Stimulated activated CD4-positive, alpha-beta T cell treated with anti-CD3 and anti-CD28 coated beads, Interleukin-2, amount 100 ng/mL, for 4 hours (primary cell): ENCODE data around the gene AMACR.
"Not testable (repeated sequence)": the region's sequence is repeated elsewhere in the genome, so short reads cannot be mapped to it uniquely, and the experiment has no call there.

Experiments
- DNase-seq: peaks from one replicate; pipeline ENCODE4 v3.0.0-alpha.2; 2020; ENCODE audit warnings: low read depth

The AMACR gene

DNA sequence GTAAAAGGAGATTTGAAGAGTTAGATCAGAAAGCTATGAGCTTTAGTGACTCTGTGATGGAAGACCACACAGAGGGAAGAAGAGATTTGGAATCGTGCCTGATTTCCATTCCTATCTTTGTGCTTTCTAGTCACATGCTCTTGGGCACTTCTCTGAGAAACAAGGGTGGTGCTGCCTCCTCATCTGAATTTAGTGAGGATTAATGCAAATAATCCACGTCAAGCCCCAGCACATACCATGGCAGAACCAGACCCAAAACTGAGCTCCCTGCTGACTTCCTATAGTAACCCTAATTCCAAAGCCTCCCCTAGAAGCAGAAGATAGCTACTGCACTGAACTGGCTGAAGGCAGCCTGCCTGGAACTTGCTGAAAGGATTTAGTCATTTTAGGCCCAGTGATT is 41.0 kb downstream of the AMACR start:
- DNase-seq, result no peak

DNA sequence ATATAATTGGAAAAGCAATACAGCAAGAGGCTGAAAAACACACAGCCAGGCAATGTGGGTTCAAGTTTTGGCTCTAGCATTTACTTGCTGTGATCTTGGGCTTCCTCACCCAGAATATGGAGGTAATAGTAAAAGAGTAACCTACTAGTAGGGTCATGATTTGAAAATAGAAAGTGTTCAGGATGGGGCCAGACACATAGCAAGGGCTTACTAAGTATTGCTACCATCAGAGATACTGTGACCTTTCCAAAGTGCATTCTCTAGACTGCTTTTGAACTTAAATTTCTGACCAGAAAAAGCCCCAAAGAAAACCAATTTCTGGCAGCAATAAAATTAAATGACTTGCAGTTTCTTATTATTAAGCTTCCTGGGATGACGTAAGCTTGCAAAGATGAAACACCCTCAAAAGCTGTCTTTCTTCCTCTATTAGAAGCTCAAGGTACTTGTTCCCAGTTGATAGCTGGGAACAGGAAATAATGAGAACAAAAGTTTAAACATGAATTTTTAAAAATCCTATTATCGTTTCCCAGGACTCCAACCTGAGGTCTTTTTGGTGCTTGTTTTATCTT is 43.6 kb downstream of the AMACR start:
- no peak for DNase-seq

- no peak for DNase-seq
These were observed 49.7 kb downstream of the AMACR start for GRCh38 chr5:33958176-33958575.

DNA sequence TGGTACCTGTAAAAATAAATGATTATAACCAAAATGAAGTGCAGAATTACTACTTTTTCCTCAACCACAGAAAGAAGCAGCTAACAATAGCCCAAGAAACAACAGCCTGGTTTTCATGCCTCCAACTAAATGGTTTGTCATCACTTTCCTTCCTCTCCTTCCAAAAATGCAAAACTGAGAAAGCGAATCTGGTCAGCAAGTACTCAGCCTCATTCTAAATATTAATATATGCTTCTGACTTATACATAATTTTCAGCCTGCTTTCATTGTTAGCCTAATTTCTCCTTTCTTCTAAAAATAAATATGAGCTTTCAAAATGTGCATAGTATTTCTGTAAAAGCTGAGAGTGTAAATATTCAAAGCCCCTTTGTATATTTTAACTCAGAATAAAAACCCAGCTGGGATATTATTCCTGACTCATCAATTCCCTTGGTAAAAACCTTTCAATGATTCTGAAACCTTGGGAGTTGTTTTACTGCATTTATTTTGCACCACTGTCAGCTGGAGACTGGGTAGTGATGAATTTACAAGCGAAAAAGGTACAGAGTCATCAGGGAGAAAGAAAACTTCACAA is 50.2 kb downstream of the AMACR start:
- no peak for DNase-seq

DNA sequence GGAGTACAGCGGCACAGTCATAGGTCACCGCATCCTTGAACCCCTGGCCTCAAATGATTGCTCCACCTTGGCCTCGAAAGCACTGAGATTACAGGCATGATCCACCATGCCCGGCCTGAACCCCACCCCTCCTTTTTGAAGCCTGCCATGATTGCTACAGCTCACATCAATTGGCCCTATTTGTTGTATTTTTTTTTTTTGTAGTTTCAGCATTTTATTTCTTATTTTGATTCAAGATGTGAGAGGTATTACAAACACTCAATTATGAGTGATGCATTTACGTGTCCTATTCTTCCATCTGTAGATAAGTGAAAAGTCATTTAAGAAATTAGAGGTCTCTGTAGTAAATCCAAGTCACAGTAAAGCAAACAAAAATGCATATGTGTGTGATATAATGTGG is 55.7 kb downstream of the AMACR start:
- not testable (repeated sequence) for DNase-seq

- no peak for DNase-seq
These were observed 63.2 kb downstream of the AMACR start for GRCh38 chr5:33944543-33945132.

- DNase-seq, result no peak
These were observed 66.8 kb downstream of the AMACR start for GRCh38 chr5:33941090-33941489.

- DNase-seq, result no peak
These were observed 68.1 kb downstream of the AMACR start for GRCh38 chr5:33939556-33940262.

DNA sequence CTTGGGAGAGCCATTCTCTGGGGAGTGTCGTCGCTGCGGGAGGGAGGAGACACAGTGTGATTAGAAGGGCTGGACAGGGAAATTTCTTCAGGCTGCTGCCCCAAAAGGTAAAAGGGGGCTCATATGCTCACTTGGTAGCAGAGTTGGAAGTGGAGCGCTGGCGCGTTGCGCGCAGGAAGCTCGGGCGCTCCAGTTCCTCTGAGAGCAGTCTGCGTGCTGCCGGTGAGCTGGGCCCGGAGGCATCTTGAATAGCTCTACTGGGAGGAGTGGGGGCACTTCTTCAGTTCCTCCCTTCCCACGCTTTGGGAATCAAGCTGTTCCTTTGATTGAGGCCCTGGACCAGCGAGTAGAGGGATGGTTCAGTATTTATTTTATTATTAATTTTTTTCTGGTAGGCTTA is 69.0 kb downstream of the AMACR start:
- DNase-seq, result no peak

GRCh38 chr5:33938507-33938796 is 69.4 kb downstream of the AMACR start:
- no peak for DNase-seq

- no peak for DNase-seq
These were observed 69.9 kb downstream of the AMACR start for GRCh38 chr5:33937707-33938506.

DNA sequence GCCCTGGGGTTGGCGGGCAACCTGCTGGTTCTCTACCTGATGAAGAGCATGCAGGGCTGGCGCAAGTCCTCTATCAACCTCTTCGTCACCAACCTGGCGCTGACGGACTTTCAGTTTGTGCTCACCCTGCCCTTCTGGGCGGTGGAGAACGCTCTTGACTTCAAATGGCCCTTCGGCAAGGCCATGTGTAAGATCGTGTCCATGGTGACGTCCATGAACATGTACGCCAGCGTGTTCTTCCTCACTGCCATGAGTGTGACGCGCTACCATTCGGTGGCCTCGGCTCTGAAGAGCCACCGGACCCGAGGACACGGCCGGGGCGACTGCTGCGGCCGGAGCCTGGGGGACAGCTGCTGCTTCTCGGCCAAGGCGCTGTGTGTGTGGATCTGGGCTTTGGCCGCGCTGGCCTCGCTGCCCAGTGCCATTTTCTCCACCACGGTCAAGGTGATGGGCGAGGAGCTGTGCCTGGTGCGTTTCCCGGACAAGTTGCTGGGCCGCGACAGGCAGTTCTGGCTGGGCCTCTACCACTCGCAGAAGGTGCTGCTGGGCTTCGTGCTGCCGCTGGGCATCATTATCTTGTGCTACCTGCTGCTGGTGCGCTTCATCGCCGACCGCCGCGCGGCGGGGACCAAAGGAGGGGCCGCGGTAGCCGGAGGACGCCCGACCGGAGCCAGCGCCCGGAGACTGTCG is 70.7 kb downstream of the AMACR start:
- DNase-seq, result no peak

DNA sequence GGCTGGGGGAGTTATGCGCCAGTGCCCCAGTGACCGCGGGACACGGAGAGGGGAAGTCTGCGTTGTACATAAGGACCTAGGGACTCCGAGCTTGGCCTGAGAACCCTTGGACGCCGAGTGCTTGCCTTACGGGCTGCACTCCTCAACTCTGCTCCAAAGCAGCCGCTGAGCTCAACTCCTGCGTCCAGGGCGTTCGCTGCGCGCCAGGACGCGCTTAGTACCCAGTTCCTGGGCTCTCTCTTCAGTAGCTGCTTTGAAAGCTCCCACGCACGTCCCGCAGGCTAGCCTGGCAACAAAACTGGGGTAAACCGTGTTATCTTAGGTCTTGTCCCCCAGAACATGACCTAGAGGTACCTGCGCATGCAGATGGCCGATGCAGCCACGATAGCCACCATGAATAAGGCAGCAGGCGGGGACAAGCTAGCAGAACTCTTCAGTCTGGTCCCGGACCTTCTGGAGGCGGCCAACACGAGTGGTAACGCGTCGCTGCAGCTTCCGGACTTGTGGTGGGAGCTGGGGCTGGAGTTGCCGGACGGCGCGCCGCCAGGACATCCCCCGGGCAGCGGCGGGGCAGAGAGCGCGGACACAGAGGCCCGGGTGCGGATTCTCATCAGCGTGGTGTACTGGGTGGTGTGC is 71.4 kb downstream of the AMACR start, which contains the start of gene RXFP3:
Gene RXFP3 (plus strand): TSS at position 6 of the 636 bp plus-strand sequence. CDS start 355 bp downstream, at position 361.
- DNase-seq, result no peak
